ENCODE data around the gene TOGARAM1.

TOGARAM1 gene

GRCh38 chr14:44990533-44990932 is 28.5 kb downstream of the TOGARAM1 start:
- CTCF ChIA-PET: no interaction called here
- DNase-seq (ENCODE audit: extremely low spot score): no peak
- TF ChIP-seq FOXA1 (IDR thresholded peaks at IDR 0.05) (no peak), FOXK2 (IDR thresholded peaks at IDR 0.05) (no peak), TARDBP (IDR thresholded peaks at IDR 0.05) (no peak), PKNOX1 (IDR thresholded peaks at IDR 0.05) (no peak), LEF1 (IDR thresholded peaks at IDR 0.05; ENCODE audit: borderline replicate concordance) (no peak), SP1 (IDR thresholded peaks at IDR 0.05) (no peak), ELF4 (IDR thresholded peaks at IDR 0.05) (no peak), ZNF384 (IDR thresholded peaks at IDR 0.05) (no peak), L3MBTL2 (conservative IDR thresholded peaks at IDR 0.05) (no peak), SUZ12 (IDR thresholded peaks at IDR 0.05) (no peak), HDGF (IDR thresholded peaks at IDR 0.05; ENCODE audit: borderline replicate concordance) (no peak)
- POLR2A ChIA-PET: no interaction called here

- CTCF ChIA-PET: no interaction called here
- no peak for TF ChIP-seq ZNF384 (IDR thresholded peaks at IDR 0.05)
- no peak for TF ChIP-seq TARDBP (IDR thresholded peaks at IDR 0.05)
- TF ChIP-seq PKNOX1 (IDR thresholded peaks at IDR 0.05): no peak
- POLR2A ChIA-PET: no interaction called here
- DNase-seq (ENCODE audit: extremely low spot score): no peak
Observed at GRCh38 chr14:44995196-44995595, 33.2 kb downstream of the TOGARAM1 start.

GRCh38 chr14:44995770-44996294 is 33.8 kb downstream of the TOGARAM1 start:
- ChIA-PET POLR2A (no interaction called here), CTCF (no interaction called here)
- no peak for TF ChIP-seq L3MBTL2 (conservative IDR thresholded peaks at IDR 0.05)
- no peak for TF ChIP-seq PKNOX1 (IDR thresholded peaks at IDR 0.05)
- TF ChIP-seq SUZ12 (IDR thresholded peaks at IDR 0.05): no peak
- TF ChIP-seq CTBP1 (IDR thresholded peaks at IDR 0.05; ENCODE audit: borderline replicate concordance): no peak
- TF ChIP-seq ZNF384 (IDR thresholded peaks at IDR 0.05): no peak
- no peak for TF ChIP-seq FOXA1 (IDR thresholded peaks at IDR 0.05)
- TF ChIP-seq NFRKB (IDR thresholded peaks at IDR 0.05): no peak
- TF ChIP-seq TARDBP (IDR thresholded peaks at IDR 0.05): no peak
- TF ChIP-seq HDGF (IDR thresholded peaks at IDR 0.05; ENCODE audit: borderline replicate concordance): no peak
- no peak for TF ChIP-seq FOXK2 (IDR thresholded peaks at IDR 0.05)
- TF ChIP-seq ELF4 (IDR thresholded peaks at IDR 0.05): no peak
- no peak for TF ChIP-seq SP1 (IDR thresholded peaks at IDR 0.05)
- TF ChIP-seq BHLHE40 (IDR thresholded peaks at IDR 0.05; ENCODE audit: borderline replicate concordance): no peak
- DNase-seq (ENCODE audit: extremely low spot score): no peak

- POLR2A ChIA-PET: no interaction called here
- CTCF ChIA-PET: no interaction called here
- TF ChIP-seq LEF1 (IDR thresholded peaks at IDR 0.05; ENCODE audit: borderline replicate concordance): no peak
- TF ChIP-seq SP1 (IDR thresholded peaks at IDR 0.05): no peak
- TF ChIP-seq L3MBTL2 (conservative IDR thresholded peaks at IDR 0.05): no peak
- DNase-seq (ENCODE audit: extremely low spot score): no peak
Observed at GRCh38 chr14:45003924-45004323, 41.9 kb downstream of the TOGARAM1 start.

GRCh38 chr14:45015133-45015532 is 53.1 kb downstream of the TOGARAM1 start:
- TF ChIP-seq LEF1 (IDR thresholded peaks at IDR 0.05; ENCODE audit: borderline replicate concordance) (no peak), SUZ12 (IDR thresholded peaks at IDR 0.05) (no peak), BHLHE40 (IDR thresholded peaks at IDR 0.05; ENCODE audit: borderline replicate concordance) (no peak), FOXK2 (IDR thresholded peaks at IDR 0.05) (no peak), PKNOX1 (IDR thresholded peaks at IDR 0.05) (no peak), NFRKB (IDR thresholded peaks at IDR 0.05) (no peak), CTBP1 (IDR thresholded peaks at IDR 0.05; ENCODE audit: borderline replicate concordance) (no peak), FOXM1 (IDR thresholded peaks at IDR 0.05; ENCODE audit: borderline replicate concordance) (no peak), L3MBTL2 (conservative IDR thresholded peaks at IDR 0.05) (no peak), ARNT (IDR thresholded peaks at IDR 0.05) (no peak), FOXA1 (IDR thresholded peaks at IDR 0.05) (no peak), SP1 (IDR thresholded peaks at IDR 0.05) (no peak), ELF4 (IDR thresholded peaks at IDR 0.05) (no peak), HDGF (IDR thresholded peaks at IDR 0.05; ENCODE audit: borderline replicate concordance) (no peak), TARDBP (IDR thresholded peaks at IDR 0.05) (no peak), ZNF384 (IDR thresholded peaks at IDR 0.05) (no peak)
- POLR2A ChIA-PET: no interaction called here
- CTCF ChIA-PET: interaction anchor here (0.6 kb wide), 1 partner anchor 240 kb away, joined by 4 read pairs; no protein-coding TSS in a partner anchor
- no peak for DNase-seq (ENCODE audit: extremely low spot score)

- POLR2A ChIA-PET: no interaction called here
- CTCF ChIA-PET: no interaction called here
- DNase-seq (ENCODE audit: extremely low spot score): no peak
- TF ChIP-seq SP1 (IDR thresholded peaks at IDR 0.05) (no peak), ZNF384 (IDR thresholded peaks at IDR 0.05) (no peak), BHLHE40 (IDR thresholded peaks at IDR 0.05; ENCODE audit: borderline replicate concordance) (no peak), FOXM1 (IDR thresholded peaks at IDR 0.05; ENCODE audit: borderline replicate concordance) (no peak)
Observed at GRCh38 chr14:45028107-45028626, 66.2 kb downstream of the TOGARAM1 start.
